Measurements from ENCODE around the gene ANKRD9. TPM values are rescaled to one million over a fixed set of nuclear protein-coding genes. Genes with fewer than 3 reads are reported as not detected.

Gene ANKRD9
- total and polyA plus RNA-seq, 9 of the 15 experiments (the other 6 are each of a cell fraction or from before 2014, with no cell fraction given) = 0.04 to 32.9 (median 5.3) TPM

DNA sequence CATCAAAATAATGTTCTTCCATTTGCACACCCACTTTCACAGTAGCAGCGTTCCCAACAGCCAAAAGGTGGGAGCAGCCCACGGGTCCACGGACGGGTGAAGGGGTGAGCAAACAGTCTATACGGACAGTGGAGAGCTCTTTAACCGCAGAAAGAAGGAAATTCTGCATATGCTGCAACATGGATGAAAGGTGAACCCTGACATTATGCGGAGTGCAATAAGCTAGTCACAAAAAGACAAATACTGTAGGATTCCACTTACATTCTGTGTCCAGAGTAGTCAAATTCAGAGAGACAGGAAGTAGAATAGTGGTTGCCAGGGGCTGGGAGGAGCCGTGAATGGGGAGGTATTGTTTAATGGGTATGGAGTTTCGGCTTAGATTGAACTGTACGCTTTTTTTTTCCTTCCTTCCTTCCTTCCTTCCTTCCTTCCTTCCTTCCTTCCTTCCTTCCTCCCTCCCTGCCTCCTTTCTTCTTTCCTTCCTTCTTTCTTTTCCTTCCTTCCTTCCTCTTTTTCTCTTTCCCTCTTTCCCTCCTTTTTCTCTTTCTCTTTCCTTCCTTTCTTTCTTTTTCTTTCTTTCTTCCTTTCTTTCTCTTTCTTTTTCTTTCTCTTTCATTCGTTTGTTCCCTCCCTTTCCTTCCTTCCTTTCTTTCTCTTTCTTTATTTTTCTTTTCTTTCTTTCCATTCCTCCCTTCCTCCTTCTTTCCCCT is 15.8 kb upstream of the ANKRD9 start (continued):
- TF ChIP-seq, protein P1, sequence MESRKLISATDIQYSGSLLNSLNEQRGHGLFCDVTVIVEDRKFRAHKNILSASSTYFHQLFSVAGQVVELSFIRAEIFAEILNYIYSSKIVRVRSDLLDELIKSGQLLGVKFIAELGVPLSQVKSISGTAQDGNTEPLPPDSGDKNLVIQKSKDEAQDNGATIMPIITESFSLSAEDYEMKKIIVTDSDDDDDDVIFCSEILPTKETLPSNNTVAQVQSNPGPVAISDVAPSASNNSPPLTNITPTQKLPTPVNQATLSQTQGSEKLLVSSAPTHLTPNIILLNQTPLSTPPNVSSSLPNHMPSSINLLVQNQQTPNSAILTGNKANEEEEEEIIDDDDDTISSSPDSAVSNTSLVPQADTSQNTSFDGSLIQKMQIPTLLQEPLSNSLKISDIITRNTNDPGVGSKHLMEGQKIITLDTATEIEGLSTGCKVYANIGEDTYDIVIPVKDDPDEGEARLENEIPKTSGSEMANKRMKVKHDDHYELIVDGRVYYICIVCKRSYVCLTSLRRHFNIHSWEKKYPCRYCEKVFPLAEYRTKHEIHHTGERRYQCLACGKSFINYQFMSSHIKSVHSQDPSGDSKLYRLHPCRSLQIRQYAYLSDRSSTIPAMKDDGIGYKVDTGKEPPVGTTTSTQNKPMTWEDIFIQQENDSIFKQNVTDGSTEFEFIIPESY (CRISPR knock-in tag; IDR thresholded peaks at IDR 0.05) = no peak
- TF ChIP-seq ZBTB7A (IDR thresholded peaks at IDR 0.05; ENCODE audit: borderline replicate concordance, control insufficient read depth, low read depth, low read length) = no peak
- TF ChIP-seq ZNF12 (CRISPR knock-in tag; IDR thresholded peaks at IDR 0.05) = no peak
- TF ChIP-seq EWSR1 (IDR thresholded peaks at IDR 0.05; ENCODE audit: borderline replicate concordance, low read depth, partially characterized antibody) = no peak
- TF ChIP-seq U2AF1 (optimal IDR thresholded peaks at IDR 0.05; ENCODE audit: low read depth, low read length) = no peak
- no peak for TF ChIP-seq TCF7 (IDR thresholded peaks at IDR 0.05; ENCODE audit: borderline replicate concordance)
- no peak for TF ChIP-seq MXI1 (IDR thresholded peaks at IDR 0.05; ENCODE audit: low read depth, low read length)
- TF ChIP-seq PML (IDR thresholded peaks at IDR 0.05; ENCODE audit: low read length) = no peak
- TF ChIP-seq CAMTA2 (CRISPR knock-in tag; conservative IDR thresholded peaks at IDR 0.05) = no peak
- TF ChIP-seq, protein P2, sequence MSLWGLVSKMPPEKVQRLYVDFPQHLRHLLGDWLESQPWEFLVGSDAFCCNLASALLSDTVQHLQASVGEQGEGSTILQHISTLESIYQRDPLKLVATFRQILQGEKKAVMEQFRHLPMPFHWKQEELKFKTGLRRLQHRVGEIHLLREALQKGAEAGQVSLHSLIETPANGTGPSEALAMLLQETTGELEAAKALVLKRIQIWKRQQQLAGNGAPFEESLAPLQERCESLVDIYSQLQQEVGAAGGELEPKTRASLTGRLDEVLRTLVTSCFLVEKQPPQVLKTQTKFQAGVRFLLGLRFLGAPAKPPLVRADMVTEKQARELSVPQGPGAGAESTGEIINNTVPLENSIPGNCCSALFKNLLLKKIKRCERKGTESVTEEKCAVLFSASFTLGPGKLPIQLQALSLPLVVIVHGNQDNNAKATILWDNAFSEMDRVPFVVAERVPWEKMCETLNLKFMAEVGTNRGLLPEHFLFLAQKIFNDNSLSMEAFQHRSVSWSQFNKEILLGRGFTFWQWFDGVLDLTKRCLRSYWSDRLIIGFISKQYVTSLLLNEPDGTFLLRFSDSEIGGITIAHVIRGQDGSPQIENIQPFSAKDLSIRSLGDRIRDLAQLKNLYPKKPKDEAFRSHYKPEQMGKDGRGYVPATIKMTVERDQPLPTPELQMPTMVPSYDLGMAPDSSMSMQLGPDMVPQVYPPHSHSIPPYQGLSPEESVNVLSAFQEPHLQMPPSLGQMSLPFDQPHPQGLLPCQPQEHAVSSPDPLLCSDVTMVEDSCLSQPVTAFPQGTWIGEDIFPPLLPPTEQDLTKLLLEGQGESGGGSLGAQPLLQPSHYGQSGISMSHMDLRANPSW (CRISPR knock-in tag; IDR thresholded peaks at IDR 0.05) = no peak
- no peak for TF ChIP-seq NEUROD1 (IDR thresholded peaks at IDR 0.05; ENCODE audit: borderline replicate concordance, low read depth, low read length, partially characterized antibody)
- TF ChIP-seq, protein P3, sequence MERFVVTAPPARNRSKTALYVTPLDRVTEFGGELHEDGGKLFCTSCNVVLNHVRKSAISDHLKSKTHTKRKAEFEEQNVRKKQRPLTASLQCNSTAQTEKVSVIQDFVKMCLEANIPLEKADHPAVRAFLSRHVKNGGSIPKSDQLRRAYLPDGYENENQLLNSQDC (CRISPR knock-in tag; IDR thresholded peaks at IDR 0.05) = no peak
- TF ChIP-seq TRIM28 (IDR thresholded peaks at IDR 0.05) = no peak
- TF ChIP-seq L3MBTL2 (IDR thresholded peaks at IDR 0.05) = no peak
- TF ChIP-seq ZNF140 (CRISPR knock-in tag; IDR thresholded peaks at IDR 0.05) = no peak
- no peak for TF ChIP-seq ZBTB17 (CRISPR knock-in tag; IDR thresholded peaks at IDR 0.05)
- TF ChIP-seq ZNF408 (CRISPR knock-in tag; IDR thresholded peaks at IDR 0.05; ENCODE audit: low read depth) = no peak
- peak; percentile 17; the same call in 1 of the 2 replicates for TF ChIP-seq NFIC (IDR thresholded peaks at IDR 0.05)
- TF ChIP-seq, protein P4, sequence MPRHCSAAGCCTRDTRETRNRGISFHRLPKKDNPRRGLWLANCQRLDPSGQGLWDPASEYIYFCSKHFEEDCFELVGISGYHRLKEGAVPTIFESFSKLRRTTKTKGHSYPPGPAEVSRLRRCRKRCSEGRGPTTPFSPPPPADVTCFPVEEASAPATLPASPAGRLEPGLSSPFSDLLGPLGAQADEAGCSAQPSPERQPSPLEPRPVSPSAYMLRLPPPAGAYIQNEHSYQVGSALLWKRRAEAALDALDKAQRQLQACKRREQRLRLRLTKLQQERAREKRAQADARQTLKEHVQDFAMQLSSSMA (CRISPR knock-in tag; IDR thresholded peaks at IDR 0.05) = no peak
- no peak for TF ChIP-seq SIN3B (IDR thresholded peaks at IDR 0.05; ENCODE audit: low read depth)
- TF ChIP-seq ZNF134 (CRISPR knock-in tag; conservative IDR thresholded peaks at IDR 0.05) = no peak
- TF ChIP-seq, protein P5, sequence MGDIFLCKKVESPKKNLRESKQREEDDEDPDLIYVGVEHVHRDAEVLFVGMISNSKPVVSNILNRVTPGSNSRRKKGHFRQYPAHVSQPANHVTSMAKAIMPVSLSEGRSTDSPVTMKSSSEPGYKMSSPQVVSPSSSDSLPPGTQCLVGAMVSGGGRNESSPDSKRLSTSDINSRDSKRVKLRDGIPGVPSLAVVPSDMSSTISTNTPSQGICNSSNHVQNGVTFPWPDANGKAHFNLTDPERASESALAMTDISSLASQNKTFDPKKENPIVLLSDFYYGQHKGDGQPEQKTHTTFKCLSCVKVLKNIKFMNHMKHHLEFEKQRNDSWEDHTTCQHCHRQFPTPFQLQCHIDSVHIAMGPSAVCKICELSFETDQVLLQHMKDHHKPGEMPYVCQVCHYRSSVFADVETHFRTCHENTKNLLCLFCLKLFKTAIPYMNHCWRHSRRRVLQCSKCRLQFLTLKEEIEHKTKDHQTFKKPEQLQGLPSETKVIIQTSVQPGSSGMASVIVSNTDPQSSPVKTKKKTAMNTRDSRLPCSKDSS (IDR thresholded peaks at IDR 0.05; ENCODE audit: low read depth, partially characterized antibody) = no peak
- TF ChIP-seq HNRNPLL (IDR thresholded peaks at IDR 0.05; ENCODE audit: low read depth, low read length, poor library complexity, severe bottlenecking) = no peak
